WTC11 (cell line): Measurements from ENCODE around the gene NCKAP5. TPM values are rescaled to one million over a fixed set of nuclear protein-coding genes. Genes with fewer than 3 reads are reported as not detected.
A peak's percentile ranks its signal among the peaks of the same experiment; 100 is the strongest.

Source experiments
- ATAC-seq: fragments of 200-7000 bp; cut with Tn5 transposase; 2 replicates; pipeline ENCODE4 v1.10.0; 2021; ENCODE audit warnings: mild to moderate bottlenecking, moderate library complexity
- CTCF ChIA-PET: fragments of 300-600 bp; sonication (Branson Sonifier 250); formaldehyde crosslinking; loops from one replicate; lab custom pipeline; 2021; ENCODE audit warnings: antibody characterized with exemption; lab: Charles Lee
- POLR2A ChIA-PET: fragments of 350-600 bp; sonication (Branson Sonifier 250); formaldehyde crosslinking; loops from one replicate; lab custom pipeline; 2021; ENCODE audit warnings: antibody characterized with exemption; lab: Charles Lee
- DNase-seq: peaks from one replicate; pipeline ENCODE4 v3.0.0; 2021; ENCODE audit warnings: low spot score
- H3K27ac Mint-ChIP-seq: 2 replicates; pipeline ENCODE4 v1.8.0; 2021; ENCODE audit warnings: mixed read lengths
- H3K27me3 Mint-ChIP-seq: 2 replicates; pipeline ENCODE4 v1.8.0; 2021; ENCODE audit warnings: low read depth, mild to moderate bottlenecking, moderate library complexity, mixed read lengths
- H3K36me3 Mint-ChIP-seq: 2 replicates; pipeline ENCODE4 v1.8.0; 2021; ENCODE audit warnings: mixed read lengths
- H3K4me1 Mint-ChIP-seq: 2 replicates; pipeline ENCODE4 v1.8.0; 2022; ENCODE audit warnings: mixed read lengths
- H3K4me3 Mint-ChIP-seq: 2 replicates; pipeline ENCODE4 v1.8.0; 2021; ENCODE audit warnings: mild to moderate bottlenecking, moderate library complexity, mixed read lengths
- H3K9me3 Mint-ChIP-seq: 2 replicates; pipeline ENCODE4 v1.8.0; 2021; ENCODE audit warnings: mixed read lengths
- AR ChIP-seq: fragments of 250-450 bp; sonication (Bioruptor Pico); IDR thresholded peaks from 2 replicates; pipeline ENCODE4 v1.9.0; 2021; ENCODE audit warnings: mild to moderate bottlenecking
- E2F5 ChIP-seq: sonication (generic); formaldehyde crosslinking; IDR thresholded peaks from 2 replicates; pipeline ENCODE4 v1.8.1; 2022; ENCODE audit warnings: mild to moderate bottlenecking, moderate library complexity, missing genetic modification reagents
- HMGA2 ChIP-seq: fragments of 250-450 bp; sonication (Bioruptor Pico); IDR thresholded peaks from 2 replicates; pipeline ENCODE4 v1.4.0; 2021; ENCODE audit warnings: mild to moderate bottlenecking, moderate library complexity
- KAT7 ChIP-seq: sonication (generic); formaldehyde crosslinking; IDR thresholded peaks from 2 replicates; pipeline ENCODE4 v1.8.1; 2023; ENCODE audit warnings: missing genetic modification reagents, mild to moderate bottlenecking, borderline replicate concordance
- MAX ChIP-seq: sonication (generic); formaldehyde crosslinking; IDR thresholded peaks from 2 replicates; pipeline ENCODE4 v1.8.0; 2022; ENCODE audit warnings: mild to moderate bottlenecking, missing genetic modification reagents
- MYBL2 ChIP-seq: sonication (generic); formaldehyde crosslinking; IDR thresholded peaks from 2 replicates; pipeline ENCODE4 v1.8.1; 2023; ENCODE audit warnings: mild to moderate bottlenecking, moderate library complexity, missing genetic modification reagents
- NR1H2 ChIP-seq: sonication (generic); formaldehyde crosslinking; IDR thresholded peaks from 2 replicates; pipeline ENCODE4 v1.9.0; 2021; ENCODE audit warnings: mild to moderate bottlenecking, moderate library complexity, missing genetic modification reagents
- SP1 ChIP-seq: sonication (generic); formaldehyde crosslinking; conservative IDR thresholded peaks from 2 replicates; pipeline ENCODE4 v1.8.1; 2022; ENCODE audit warnings: missing genetic modification reagents
- ZBTB21 ChIP-seq: sonication (generic); formaldehyde crosslinking; IDR thresholded peaks from 2 replicates; pipeline ENCODE4 v1.8.1; 2023; ENCODE audit warnings: mild to moderate bottlenecking, missing genetic modification reagents, borderline replicate concordance
- ZNF396 ChIP-seq: fragments of 250-450 bp; sonication (Bioruptor Pico); IDR thresholded peaks from 2 replicates; pipeline ENCODE4 v1.8.0; 2021; ENCODE audit warnings: mild to moderate bottlenecking, moderate library complexity, borderline replicate concordance
- ZNF423 ChIP-seq: fragments of 250-450 bp; sonication (Bioruptor Pico); IDR thresholded peaks from 2 replicates; pipeline ENCODE4 v2.1.2; 2022; ENCODE audit warnings: mild to moderate bottlenecking, moderate library complexity
- ZNF532 ChIP-seq: fragments of 250-450 bp; sonication (Bioruptor Pico); IDR thresholded peaks from 2 replicates; pipeline ENCODE4 v1.9.0; 2021; ENCODE audit warnings: mild to moderate bottlenecking, borderline replicate concordance
- total RNA-seq: library from RNA; stranded (reverse); gene quantifications from 3 replicates; pipeline ENCODE4 v1.2.3, GENCODE V29; 2021

NCKAP5 gene
- total RNA-seq, 1 experiment from 2014 or later: 0.55 TPM

- TF ChIP-seq ZNF532 (CRISPR knock-in tag): no peak
- no peak for TF ChIP-seq KAT7 (CRISPR knock-in tag)
These were observed 891.3 kb downstream of the NCKAP5 start (continued) for GRCh38 chr2:132676999-132677398.

GRCh38 chr2:132671151-132671835, 897.0 kb downstream of the NCKAP5 start:
- no peaks in the 10 kb centered on the region for H3K36me3 Mint-ChIP-seq
- peaks cover 21% of the 10 kb centered on the region for H3K4me1 Mint-ChIP-seq
- CTCF ChIA-PET: interaction anchor here (3.1 kb wide), 1 partner anchor 241 kb away, joined by 22 read pairs; no protein-coding TSS in a partner anchor
- POLR2A ChIA-PET: no interaction called here
- no peak for TF ChIP-seq MYBL2 (CRISPR knock-in tag)
- TF ChIP-seq AR (CRISPR knock-in tag): no peak
- no peak for TF ChIP-seq HMGA2 (CRISPR knock-in tag)
- TF ChIP-seq SP1 (CRISPR knock-in tag): no peak
- 0 out of 2 replicates have a peak, but pooled peaks have one; percentile 13 for TF ChIP-seq MAX
- no peak for TF ChIP-seq ZBTB21 (CRISPR knock-in tag)
- peaks cover 97% of the 10 kb centered on the region for H3K27me3 Mint-ChIP-seq
- H3K9me3 Mint-ChIP-seq: no peaks in the 10 kb centered on the region
- peak overlapping the region; percentile 82 for H3K4me3 Mint-ChIP-seq
- DNase-seq (peak; percentile 52), ATAC-seq (peak; percentile 26)
- no peak overlapping the region for H3K27ac Mint-ChIP-seq

GRCh38 chr2:132670496-132671150, 897.6 kb downstream of the NCKAP5 start:
- Mint-ChIP-seq H3K36me3 (no peaks in the 10 kb centered on the region), H3K4me1 (peaks cover 21% of the 10 kb centered on the region), H3K9me3 (no peaks in the 10 kb centered on the region), H3K27me3 (peaks cover 96% of the 10 kb centered on the region), H3K4me3 (peak overlapping the region; percentile 82), H3K27ac (no peak overlapping the region)
- ChIA-PET POLR2A (no interaction called here), CTCF (interaction anchor here (1.0 to 3.1 kb wide), 4 partner anchors 11 to 241 kb away, joined by 3 to 22 read pairs (median 12); no protein-coding TSS in a partner anchor)
- DNase-seq (peak; percentile 36), ATAC-seq (peak; percentile 8)
- TF ChIP-seq ZNF396 (no peak), ZNF423 (peak; percentile 21; the same call in 1 of the 2 replicates), NR1H2 (no peak), E2F5 (CRISPR knock-in tag) (0 out of 2 replicates have a peak, but pooled peaks have one; percentile 15)
